ENCODE data around the gene C2.

GRCh38 chr6:31892821-31893220, 34.7 kb upstream of the C2 start:
- TF ChIP-seq CTCF (IDR thresholded peaks at IDR 0.05): no peak
- TF ChIP-seq ZFX (IDR thresholded peaks at IDR 0.05; ENCODE audit: borderline replicate concordance): no peak
